Activated gamma-delta T cell (primary cell): ENCODE results near the gene RPS6KA4.

Experiments
- DNase-seq: peaks from one replicate; lab custom pipeline; 2025; lab: John Stamatoyannopoulos, UW

The RPS6KA4 gene

DNA sequence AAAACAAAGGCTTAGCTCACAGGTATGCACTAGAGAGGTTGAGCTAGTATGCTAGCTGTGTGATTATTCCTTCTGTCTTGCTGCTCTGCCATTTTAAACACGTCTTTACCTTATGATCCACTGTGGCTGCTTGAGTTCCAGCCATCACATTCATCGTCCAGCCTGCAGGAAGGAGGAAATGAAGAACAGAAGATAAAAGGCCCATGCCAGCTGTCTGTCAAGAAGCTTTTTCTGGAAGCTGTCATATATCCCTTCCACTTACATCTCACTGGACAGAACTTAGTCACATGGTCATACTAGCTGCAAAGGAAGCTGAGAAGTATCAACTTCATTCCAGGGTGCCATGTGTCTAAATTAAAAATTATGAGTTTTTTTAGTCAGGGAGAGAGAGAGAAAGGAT lies 31.6 kb upstream of the RPS6KA4 start:
- DNase-seq, result no peak

DNA sequence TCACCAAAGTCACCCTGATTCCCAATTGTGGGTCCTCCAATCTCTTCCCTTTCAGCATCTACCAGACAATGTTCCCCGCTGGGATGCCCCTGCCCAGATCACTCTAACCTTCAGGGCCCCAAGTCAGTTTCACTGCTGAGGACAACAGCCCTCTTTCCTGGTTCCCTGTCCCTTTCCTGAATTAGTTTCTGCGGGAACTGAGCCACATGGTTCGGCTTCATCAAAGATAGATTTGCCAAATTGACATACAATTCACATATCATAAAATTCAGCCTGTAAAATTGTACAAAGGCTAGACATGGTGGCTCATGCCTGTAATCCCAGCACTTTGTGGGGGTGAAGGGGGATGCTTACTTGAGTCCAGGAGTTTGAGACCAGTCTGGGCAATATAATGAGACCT lies 31.0 kb upstream of the RPS6KA4 start:
- no peak for DNase-seq

DNA sequence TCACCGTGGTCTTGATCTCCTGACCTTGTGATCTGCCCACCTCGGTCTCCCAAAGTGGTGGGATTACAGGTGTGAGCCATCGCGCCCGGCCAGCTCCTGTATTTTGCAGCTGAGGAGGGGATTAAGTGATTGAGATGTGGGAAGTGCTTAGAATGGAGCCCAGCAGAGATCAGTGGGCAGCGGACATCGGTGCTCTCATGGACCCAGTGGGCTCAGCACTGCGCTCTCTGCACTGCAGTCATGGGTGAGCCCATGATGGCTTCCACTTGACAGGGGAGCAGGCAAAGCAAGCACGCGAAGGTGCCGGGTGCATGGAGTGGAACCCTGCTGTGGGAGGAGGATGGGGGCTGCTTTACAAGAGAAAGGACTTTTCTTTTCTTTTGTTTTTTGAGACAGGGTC lies 28.1 kb upstream of the RPS6KA4 start:
- no peak for DNase-seq

DNA sequence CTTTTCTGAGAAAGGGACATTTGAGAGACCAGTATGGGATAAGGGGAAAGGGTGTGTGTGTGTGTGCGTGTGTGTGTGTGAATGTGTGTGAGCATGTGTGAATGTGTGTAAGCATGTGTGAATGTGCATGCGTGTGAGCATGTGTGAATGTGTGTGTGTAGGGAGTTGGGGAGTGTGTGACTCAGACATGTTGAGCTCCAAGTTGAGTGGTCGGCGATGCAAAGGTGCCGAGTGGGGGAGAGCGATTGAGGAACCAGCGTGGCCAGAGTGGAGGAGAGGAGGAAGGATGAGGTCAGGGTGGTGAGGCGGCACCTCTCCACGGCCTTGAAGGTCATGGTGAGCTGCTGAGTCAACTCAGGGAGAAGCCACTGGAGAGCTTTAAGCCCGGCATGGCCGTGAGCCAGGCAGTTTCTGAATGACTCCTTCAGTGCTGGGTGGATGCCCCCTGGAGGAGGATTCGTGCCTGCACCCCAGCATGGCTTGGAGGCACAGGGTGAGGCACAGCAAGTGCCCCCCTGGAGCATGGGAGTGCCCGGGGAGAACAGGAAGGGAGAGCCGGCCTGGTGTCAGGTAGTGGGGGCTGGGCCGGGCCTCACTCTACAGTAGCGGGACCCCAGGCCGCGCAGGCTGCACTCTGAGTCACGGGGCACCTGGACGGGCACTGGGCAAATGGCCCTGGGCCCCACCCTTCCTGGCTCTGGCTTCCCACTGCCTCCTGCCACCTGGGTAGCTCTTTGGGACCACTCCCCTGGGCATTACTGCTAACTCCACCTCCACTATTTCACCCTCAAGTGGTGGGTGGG lies 27.2 kb upstream of the RPS6KA4 start:
- no peak for DNase-seq

DNA sequence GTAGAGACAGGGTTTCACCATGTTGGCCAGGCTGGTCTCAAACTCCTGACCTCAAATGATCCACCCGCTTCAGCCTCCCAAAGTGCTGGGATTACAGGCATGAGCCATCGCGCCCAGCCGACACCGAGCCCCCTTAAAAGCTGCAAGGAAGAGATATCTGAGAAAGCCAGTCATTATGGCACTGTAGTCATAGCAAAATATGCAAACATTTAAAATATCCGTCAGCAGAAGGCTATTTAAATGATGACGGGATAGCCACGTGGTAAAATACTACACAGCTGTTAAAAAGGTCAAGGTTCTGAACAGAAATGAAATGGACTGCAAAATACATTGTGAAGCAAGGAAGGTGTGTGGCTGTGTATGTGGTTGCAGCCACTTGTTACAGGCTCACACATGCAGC lies 25.4 kb upstream of the RPS6KA4 start:
- DNase-seq, result no peak

DNA sequence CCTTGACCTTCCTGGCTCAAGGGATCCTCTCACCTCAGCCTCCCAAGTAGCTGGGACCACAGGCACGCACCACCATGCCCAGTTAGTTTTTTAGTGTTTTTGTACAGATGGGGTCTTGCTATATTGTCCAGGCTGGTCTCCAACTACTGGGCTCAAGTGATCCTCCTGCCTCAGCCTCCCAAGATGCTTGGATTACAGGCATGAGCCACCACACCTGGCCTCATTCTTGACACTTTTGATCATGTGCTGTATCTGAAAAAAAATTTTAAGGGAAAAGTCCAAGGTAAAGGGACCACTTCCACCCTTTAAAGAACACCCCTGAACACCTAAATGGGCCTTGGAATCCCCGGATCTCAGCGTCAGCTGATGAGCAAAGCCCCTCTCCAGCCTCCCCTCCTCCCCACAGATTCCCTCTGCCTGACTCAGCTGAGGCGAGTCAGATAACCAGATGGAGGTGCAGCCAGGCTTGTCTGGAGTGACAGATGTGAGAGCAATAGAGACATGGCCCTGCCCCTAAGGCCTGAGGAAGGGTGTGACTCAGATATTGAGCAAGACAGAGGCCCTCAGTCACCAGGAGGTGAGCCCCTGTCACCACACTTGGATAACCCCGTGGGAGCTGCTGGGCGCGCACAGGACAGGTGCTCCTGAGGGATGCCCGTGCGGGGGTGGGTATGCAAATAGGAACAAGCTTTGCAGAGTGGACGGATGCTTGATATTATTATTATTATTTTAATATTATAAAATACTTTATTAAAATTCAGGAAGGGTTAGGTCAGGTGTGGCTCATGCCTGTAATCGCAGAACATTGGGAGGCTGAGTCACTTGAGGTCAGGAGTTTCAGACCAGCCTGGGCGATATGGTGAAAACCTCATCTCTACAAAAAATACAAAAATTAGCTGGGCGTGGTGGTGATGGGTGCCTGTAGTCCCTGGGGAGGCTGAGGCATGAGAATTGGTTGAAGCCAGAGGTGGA lies 23.9 kb upstream of the RPS6KA4 start:
- no peak for DNase-seq

DNA sequence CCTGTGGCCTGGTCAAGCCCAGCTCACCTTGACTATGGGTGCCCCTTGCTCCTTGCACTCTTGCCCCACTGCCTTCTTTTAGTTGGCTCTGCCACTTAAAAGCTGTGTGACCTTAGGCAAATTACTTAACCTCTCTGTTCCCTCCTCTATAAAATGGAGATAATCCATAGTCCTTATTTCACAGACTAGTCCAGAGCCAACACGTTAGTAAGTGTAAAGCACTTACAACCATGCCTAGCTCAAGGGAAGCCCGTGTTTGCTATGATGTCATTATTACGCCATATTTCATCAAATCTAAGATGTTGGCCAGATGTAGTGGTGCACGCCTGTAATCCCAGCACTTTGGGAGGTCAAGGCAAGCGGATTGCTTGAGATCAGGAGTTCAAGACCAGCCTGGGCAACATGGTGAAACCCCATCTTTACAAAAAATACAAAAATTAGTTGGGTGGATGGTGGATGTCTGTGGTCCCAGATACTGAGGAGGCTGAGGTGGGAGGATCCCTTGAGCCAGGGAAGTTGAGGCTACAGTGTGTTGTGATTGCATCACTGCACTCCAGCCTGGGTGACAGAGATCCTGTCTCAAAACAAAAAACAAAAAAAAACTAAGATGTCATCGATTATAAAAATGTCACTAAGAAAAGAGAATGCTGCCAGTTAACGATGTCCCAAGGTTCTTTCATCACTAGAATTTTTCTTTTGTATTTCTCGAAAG lies 21.3 kb upstream of the RPS6KA4 start:
- no peak for DNase-seq

DNA sequence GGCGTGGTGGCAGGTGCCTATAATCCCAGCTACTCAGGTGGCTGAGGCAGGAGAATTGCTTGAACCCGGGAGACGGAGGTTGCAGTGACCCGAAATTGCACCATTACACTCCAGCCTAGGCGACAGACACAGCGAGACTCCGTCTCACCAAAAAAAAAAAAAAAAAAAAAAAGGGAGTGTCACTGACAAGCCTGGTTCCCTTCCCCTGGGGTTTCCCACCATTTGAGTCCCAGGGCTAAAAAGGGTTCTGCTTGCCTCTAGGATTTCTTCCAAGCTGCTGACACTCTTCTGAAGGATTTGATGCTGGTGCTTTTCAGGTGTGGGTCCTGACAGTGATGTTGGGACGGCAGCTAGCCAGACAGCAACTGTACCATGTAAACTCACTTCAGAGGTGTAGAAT lies 20.2 kb upstream of the RPS6KA4 start:
- no peak for DNase-seq

DNA sequence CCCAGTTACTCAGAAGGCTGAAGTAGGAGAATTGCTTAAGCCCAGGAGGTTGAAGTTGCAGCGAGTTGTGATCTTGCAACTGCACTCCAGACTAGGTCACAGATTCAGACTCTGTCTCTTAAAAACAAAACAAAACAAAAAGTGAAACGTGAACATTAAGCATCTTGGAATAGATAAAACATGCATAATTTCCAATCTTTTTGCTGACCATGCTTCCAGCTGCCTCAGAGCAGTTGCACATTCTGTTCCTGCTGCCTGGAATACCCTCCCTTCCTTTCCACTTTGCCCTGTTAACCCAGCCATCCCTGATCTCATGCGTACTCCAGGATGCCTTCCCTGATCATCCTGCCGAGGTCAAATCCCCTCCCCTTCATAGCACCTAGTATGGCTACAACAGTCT lies 19.7 kb upstream of the RPS6KA4 start:
- no peak for DNase-seq

DNA sequence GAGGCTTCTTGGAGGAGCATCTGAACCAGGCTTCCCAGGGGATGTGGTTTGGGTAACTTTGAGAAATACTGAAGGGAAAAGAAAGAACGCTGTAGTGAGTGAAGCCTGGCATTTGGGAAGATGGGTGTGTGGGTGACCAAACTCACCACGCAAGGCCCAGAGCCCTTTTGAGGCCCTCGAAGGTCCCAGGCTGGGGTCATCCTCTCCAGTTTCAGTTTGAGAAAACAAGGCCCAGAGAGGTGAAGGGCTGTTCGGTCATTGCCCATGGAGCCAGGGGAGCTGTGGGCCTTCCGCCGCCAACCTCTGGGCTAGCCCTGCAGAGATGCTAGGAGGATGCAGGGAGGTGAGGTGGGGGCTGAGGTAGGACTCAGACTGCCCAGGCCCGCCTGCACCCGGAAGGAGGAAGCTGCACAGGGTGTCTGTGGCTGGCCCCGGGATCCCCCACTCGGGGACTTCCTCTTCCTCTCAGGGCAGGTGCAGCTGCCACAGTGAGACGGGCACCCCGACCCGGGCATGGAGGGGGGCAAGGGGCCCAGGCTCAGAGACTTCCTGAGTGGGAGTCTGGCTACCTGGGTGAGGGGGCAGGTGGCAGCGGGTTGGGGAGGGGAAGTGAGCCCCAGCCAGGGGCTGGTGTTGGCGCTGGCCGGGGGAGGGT lies 19.1 kb upstream of the RPS6KA4 start, which contains the start of gene CCDC88B:
Gene CCDC88B (plus strand): TSS at position 451 of the 655 bp plus-strand sequence. CDS start 63 bp downstream, at position 514.
- DNase-seq, result peak; percentile 75

DNA sequence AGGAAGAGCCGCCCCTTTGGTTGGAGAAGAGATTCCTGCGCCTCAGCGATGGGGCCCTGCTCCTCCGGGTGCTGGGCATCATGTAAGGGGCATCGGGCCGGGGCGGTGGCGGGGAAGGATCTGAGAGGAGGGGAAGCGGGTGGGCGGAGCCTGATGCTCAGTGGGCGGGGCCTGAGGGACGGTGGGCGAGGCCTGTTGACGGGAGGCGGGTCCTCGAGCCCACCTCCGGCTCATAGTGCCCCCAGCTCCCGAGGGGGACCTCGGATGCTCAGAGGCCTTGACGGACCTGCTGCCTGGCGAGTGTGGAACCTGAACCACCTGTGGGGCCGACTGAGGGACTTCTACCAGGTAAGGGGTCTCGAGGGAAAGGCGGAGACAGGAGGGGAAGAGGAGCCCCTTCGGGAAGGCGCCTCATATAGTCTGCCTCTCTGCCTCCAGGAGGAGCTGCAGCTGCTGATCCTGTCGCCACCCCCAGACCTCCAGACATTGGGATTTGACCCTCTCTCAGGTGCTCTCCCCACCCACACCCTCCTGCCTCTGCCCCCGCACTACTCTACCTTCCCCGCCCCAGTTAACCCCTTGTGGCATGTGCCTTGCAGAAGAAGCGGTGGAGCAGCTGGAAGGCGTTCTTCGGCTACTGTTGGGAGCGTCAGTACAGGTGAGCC lies 18.2 kb upstream of the RPS6KA4 start:
- peak; percentile 64 for DNase-seq

DNA sequence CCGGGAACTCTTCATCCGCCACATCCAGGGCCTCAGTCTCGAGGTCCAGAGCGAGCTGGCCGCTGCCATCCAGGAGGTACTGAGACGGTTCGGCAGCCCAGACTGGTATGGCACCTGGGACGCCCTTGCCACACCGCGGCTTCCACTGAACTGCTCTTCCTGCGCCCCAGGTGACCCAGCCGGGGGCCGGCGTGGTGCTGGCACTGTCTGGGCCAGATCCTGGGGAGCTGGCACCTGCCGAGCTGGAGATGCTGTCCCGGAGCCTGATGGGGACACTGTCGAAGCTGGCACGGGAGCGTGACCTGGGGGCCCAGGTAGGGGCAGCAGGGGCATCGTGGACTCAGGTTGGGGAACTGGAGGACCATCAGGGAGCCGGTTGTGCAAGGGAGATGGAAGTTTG lies 17.5 kb upstream of the RPS6KA4 start:
- DNase-seq, result no peak

DNA sequence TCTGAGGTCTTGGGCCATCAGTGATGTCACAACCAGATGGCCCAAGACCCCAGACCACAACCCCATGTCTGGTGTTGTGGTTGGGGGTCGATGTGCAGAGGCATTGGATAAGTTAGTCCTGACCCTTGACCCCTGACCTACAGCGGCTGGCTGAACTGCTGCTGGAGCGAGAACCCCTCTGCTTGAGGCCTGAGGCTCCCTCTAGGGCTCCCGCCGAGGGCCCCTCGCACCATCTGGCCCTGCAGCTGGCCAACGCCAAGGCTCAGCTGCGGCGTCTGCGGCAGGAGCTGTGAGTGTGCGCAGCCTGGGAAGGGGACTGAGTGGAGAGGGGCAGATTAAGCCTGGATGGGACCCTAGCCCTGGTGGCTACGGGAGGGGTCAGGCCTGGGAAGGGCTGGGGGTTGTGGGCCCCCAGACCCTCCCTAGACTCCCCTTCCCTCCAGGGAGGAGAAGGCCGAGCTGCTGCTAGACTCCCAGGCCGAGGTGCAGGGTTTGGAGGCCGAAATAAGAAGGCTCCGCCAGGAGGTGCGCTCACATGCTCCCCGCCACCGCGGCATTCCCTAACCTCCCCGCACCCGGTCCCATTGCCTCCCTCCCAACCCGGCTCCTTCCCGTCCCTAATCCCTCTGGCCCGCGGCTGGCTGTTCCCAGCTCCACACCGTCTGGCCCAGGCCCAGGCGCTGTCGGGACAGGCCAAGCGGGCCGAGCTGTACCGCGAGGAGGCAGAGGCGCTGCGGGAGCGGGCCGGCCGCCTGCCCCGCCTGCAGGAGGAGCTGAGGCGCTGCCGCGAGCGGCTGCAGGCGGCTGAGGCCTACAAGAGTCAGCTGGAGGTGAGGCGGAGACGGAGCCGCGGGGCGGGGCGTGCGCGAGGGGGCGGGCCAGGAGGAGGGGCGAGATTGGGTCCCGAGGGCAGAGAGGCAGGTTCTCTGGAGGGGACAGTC lies 16.8 kb upstream of the RPS6KA4 start:
- DNase-seq, result peak; percentile 75

DNA sequence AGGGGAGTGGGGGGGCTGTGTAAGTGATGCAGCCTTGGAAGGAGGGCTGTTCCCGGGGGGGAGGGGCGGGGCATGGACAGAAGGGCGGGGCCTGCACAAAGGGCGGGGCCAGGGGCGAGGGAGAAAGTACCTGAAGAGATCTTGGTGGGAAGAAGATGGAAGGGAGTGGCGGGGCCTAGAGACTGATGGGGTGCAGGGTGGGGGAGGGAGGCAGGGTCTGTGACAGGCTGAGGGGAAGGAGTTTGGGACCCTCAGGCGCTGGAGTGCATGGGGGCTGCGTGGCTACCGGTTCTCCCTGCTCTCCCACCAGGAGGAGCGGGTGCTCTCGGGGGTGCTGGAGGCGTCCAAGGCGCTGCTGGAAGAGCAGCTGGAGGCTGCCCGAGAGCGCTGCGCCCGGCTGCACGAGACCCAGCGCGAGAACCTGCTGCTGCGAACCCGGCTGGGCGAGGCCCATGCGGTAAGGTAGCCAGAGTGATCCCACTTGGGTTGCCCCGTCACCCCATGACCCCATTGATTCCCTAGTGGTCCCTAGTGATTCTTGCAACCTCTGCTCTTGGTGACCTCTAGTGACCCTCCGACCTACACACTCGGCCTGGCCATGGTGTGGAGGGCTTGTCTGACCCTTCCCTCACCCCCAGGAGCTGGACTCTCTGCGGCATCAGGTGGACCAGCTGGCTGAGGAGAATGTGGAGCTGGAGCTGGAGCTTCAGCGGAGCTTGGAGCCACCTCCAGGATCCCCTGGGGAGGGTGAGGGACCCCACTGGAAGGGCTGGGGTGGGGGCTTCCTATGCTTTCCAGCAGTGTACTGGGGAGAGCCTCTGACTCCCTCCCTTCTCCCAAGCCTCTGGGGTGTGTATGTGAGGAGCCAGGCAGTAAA lies 15.9 kb upstream of the RPS6KA4 start:
- no peak for DNase-seq

DNA sequence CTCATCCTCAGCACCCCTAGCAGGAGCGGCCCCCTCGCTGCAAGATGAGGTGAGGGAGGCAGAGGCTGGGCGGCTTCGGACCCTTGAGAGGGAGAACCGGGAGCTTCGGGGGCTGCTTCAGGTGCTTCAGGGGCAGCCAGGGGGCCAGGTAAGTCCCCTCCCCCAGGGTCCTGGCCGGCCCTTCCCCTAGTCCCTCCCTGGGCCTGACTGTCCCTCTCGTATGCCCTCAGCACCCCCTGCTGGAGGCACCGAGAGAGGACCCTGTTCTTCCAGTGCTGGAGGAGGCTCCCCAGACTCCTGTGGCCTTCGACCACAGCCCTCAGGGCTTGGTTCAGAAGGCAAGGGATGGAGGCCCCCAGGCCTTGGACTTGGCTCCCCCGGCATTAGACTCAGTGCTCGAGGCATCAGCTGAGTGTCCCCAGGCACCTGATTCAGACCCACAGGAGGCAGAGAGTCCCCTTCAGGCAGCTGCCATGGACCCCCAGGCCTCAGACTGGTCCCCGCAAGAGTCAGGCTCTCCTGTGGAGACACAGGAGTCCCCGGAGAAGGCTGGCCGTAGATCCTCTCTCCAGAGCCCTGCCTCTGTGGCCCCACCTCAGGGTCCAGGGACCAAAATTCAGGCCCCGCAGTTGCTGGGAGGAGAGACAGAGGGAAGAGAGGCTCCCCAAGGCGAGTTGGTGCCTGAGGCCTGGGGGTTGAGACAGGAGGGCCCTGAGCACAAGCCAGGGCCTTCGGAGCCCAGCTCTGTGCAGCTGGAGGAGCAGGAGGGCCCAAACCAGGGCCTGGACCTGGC lies 15.0 kb upstream of the RPS6KA4 start:
- DNase-seq, result no peak

DNA sequence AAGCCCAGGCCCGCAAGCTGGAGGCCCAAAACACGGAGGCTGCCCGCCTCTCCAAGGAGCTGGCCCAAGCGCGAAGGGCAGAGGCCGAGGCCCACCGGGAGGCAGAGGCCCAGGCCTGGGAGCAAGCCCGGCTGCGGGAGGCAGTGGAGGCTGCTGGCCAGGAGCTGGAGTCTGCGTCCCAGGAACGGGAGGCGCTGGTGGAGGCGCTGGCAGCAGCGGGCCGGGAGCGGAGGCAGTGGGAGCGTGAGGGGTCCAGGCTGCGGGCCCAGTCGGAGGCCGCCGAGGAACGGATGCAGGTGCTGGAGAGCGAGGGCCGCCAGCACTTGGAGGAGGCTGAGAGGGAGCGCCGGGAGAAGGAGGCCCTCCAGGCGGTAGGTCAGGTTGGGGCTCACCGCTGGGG lies 14.2 kb upstream of the RPS6KA4 start:
- no peak for DNase-seq

DNA sequence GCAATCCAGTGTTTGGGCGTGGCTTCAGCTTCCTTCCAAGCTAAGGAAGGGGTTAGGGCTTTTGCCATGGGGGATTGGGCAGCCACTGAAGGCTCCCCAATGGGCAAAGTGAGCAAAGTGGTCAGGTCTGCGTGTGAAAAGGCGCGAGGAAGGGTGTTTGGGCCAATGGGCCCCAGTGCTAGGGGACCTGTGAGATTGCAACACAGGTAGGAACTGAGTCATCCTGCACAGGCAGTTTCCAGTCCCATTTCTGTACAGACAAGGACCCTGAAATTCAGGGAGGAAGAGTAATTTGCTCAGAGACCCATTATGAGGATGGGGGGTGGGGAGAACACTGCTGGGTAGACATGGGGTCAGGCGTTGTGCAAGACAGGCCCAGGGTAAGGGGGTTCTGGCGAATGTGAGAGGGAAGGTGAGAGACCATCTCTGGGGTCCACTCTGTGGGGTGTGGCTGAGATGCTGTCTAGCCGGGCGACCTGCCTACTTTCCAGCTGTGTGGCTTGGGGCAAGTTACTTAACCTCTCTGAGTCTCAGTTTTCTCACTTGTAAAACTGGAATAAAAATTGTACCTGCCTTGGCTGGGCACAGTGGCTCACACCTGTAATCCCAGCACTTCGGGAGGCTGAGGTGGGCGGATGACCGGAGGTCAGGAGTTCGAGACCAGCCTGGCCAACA lies 11.6 kb upstream of the RPS6KA4 start:
- no peak for DNase-seq
